Measurements from ENCODE around the gene RAB6A.
A peak's percentile ranks its signal among the peaks of the same experiment; 100 is the strongest.
"Not testable (repeated sequence)": the region's sequence is repeated elsewhere in the genome, so short reads cannot be mapped to it uniquely, and the experiment has no call there.

RAB6A gene

DNA sequence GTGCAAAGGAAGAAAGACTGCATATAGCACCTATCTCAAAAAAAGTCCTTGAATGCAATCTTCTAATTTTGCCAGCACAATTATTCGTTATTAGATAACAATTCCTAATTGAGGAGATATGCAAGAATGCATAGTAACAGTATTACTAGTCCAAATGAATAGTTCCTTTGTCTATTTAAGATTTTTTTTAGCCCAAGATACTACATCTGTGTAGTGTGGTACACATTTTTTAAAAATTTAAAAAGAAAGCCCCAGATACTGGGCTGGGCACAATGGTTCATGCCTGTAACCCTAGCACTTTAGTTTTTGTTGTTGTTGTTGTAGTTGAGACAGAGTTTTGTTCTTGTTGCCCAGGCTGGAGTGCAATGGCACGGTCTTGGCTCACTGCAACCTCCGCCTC is 43.7 kb downstream of the RAB6A start:
- DNase-seq (ENCODE audit: low read depth) = no peak

GRCh38 chr11:73716153-73717056 is 44.5 kb downstream of the RAB6A start:
- DNase-seq (ENCODE audit: low read depth) = no peak

GRCh38 chr11:73715541-73715940 is 45.3 kb downstream of the RAB6A start:
- no peak for DNase-seq (ENCODE audit: low read depth)

DNA sequence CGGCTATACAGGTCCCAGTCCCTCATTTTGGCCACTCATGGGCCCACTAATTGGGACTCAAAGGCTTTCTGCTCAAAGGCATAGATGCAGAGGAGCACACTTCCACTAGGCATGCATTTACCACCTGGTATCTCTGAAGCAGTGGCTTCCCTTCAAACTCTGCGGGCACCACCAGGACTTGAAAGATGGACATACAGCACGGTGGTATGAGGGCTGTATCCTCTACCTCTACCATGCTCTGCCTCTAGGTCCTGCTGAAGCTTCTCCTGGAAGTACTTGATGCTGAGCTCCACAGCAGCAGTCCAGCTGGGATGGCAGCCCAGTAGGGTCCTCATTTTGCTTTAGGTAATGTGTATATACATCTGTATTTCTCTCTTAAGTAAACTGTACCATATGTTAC is 49.9 kb downstream of the RAB6A start:
- DNase-seq (ENCODE audit: low read depth) = no peak

DNA sequence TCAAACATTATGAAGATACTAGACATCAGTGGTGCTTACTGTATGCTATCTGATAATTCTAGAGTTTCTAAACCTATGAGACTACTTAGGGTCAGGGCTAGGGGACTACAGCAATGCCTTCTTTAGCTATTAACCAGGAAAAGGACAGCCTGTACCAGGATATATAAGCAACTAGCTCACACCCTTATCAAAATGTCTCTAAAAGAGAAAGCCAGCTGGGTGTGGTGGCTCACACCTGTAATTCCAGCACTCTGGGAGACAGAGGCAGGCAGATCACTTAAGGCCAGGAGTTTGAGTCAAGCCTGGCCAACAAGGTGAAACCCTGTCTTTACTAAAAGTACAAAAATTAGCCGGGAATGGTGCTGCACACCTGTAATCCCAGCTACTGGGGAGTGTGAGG is 55.8 kb downstream of the RAB6A start:
- DNase-seq (ENCODE audit: low read depth) = no peak

DNA sequence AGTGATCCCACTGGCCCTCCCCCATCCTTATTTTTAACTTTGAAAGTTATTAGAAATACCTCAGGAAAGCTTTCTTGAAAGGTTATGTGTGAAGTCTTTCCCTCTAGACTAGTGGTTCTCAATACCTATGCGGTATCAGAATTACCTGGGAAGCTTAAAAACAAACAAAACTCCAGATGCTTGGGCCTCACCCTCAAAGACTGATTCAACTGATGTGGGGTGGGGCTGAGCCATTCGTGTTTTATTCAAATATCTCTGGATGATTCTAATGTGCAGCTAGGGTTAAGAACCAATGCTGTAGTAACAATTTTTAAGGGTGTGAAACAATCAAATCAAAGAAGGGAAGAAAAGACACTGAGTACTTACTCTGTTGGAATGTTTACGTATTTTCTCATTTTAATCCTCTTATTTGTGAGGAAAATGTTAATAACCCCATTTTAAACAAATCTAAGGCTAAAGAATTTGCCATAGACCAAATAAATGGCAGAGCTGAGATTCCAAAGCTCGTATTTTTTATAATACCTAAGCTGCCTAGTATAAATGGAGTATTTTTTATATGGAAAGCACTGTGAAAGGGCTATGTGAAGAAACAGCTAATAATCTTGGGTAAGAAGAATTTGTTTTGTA is 66.9 kb downstream of the RAB6A start:
- DNase-seq (ENCODE audit: low read depth) = no peak

DNA sequence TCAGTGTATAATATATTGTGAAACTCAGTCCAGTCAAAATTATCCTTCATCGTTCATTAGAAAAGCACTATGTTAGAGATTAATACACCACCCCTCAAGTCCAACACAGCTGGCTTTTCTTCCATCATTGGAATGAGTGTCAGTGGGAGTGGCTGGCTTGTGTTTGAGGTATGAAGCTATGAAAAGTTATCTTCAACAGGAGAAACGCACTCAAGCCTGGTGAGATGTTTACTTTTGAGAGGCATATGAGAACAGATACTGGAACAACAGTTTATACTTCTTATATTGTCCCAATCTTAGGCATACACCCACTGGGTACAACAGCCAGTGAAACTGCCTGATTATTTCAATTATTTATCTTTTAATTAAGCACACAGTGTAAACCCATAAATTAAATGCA is 80.2 kb downstream of the RAB6A start:
- no peak for DNase-seq (ENCODE audit: low read depth)

DNA sequence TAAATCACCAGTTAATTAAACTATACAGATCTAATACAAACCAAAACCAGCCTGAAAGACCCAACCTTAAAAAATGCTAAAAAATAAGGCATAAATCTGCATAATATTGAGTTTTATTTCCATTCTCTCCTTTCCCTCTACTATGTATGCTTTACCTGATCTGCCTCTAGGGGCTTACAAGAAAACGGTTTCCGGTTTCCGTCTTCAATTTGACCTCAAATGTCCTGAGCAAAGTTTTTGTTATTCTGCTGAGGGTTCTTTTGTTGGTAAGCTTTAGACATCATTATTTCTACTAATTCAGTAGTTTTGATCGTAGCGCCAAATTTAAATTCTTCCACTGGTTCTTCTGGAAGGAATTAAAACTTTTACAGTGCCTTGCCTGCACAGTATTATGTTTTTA is 84.3 kb downstream of the RAB6A start:
- DNase-seq (ENCODE audit: low read depth) = not testable (repeated sequence)

DNA sequence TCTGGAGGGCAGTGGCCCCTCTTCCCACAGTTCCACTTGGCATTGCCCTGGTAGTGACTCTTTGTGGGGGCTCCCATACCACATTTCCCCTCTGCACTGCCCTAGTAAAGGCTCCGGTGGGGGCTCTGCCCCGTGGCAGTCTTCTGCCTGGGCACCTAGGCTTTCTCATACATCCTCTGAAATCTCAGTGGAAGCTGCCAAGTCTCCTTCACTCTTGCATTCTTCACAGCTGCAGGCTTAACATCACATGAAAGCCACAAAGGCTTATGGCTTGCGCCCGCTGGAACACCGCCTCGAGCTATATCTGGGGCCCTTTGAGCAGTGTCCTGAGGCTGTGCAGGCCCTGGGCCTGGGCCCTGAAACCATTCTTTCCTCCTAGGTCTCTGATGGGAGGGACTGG is 89.2 kb downstream of the RAB6A start:
- DNase-seq (ENCODE audit: low read depth) = no peak

GRCh38 chr11:73670808-73671207 is 90.1 kb downstream of the RAB6A start:
- no peak for DNase-seq (ENCODE audit: low read depth)

- DNase-seq (ENCODE audit: low read depth) = no peak
Measured at GRCh38 chr11:73667891-73668290, 93.0 kb downstream of the RAB6A start.

GRCh38 chr11:73664877-73665276 is 96.0 kb downstream of the RAB6A start:
- no peak for DNase-seq (ENCODE audit: low read depth)

DNA sequence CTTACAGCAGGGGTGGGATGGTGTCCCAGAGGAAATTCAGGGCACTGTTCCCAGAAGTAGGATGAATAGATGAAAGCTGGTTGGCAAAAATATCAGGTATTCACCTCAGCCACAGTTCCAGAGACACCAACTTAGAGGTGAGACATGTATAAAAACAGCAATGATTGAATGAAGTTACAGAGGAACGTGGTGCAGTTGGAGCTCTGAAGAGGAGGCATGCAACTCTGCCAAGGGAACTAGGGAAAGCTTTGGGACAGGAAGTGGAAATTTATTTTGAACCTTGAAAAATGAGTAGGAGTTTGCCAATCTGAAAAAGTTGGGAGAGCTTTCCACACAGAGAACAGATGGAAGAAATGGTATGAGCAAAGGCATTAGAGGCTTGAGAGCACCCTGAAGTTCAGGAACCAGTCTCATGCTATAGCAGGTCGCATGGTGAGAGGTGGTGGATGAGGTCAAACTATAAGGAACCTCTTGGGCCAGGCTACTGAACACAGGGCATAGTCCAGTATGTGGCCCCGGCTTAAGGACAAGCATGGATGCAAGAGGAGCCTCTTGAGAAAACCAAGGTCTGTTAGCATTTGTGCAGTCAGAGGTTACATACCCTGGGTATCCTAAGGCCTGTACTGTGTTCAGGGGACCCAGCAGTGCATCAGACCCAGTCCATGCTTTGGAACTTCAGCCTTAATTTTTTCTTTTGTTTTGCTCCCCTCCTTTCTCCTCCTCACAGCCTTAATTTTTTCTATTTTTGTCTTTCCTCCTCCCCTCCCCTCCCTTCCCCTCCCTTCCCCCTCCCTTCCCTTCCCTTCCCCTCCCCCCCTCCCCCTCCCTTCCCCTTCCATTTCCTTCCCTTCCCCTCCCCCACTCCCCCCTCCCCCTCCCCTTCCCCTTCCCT is 97.0 kb downstream of the RAB6A start:
- no peak for DNase-seq (ENCODE audit: low read depth)

- no peak for DNase-seq (ENCODE audit: low read depth)
Measured at GRCh38 chr11:73662445-73663157, 98.3 kb downstream of the RAB6A start.

- peak; percentile 39 for DNase-seq (ENCODE audit: low read depth)
Measured at GRCh38 chr11:73661035-73661628, 99.7 kb downstream of the RAB6A start.

- DNase-seq (ENCODE audit: low read depth) = no peak
Measured at GRCh38 chr11:73660497-73661034, 100.3 kb downstream of the RAB6A start.

- no peak for DNase-seq (ENCODE audit: low read depth)
Measured at GRCh38 chr11:73659961-73660360, 100.9 kb downstream of the RAB6A start.

GRCh38 chr11:73656985-73657384 is 103.9 kb downstream of the RAB6A start:
- DNase-seq (ENCODE audit: low read depth) = no peak

DNA sequence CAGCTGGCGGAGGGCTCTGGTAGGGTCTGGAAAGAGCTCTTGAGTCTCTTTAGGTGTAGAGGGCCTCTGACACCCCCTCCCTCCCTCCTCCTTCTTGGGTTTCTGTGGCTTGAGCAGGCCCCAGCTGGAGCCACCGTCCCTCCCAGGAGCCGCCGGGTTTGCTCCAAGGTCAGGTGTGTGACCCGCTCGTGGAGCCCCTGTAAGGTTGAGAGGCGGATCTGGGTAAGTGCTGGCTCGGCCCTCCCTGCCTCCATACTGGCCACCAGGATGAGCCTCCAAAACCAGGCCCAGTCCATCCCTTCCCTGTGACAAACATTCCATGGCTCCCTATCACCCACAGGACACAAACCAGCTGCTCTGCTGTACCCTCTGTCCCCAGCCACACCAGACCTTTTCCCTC is 105.2 kb downstream of the RAB6A start:
- no peak for DNase-seq (ENCODE audit: low read depth)

GRCh38 chr11:73654482-73655021 is 106.3 kb downstream of the RAB6A start:
- no peak for DNase-seq (ENCODE audit: low read depth)

GRCh38 chr11:73653996-73654395 is 106.9 kb downstream of the RAB6A start:
- no peak for DNase-seq (ENCODE audit: low read depth)

Data from GM04503 (cell line).